Measurements from ENCODE around the gene IMPDH1.

The IMPDH1 gene

DNA sequence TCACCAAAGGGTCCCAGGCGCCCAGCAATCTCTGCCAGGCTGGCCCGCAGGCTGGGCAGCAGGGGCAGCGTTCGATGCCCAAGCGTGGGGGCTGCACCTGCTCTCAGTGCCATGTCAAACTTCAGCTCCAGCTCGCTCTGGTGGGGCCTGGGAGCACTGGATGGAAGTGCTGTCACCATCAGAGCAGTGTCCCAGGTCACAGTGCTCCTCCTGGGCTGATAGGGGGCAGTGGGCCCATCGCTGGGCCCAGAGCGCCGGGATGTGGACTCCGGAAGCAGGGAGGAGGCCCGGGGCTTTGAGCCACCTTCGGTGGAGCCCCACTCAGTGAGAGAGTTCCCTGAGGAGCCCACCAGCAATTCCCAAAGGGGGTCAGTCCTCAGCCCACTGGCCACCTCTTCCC, 50.4 kb downstream of the IMPDH1 start:
- no peaks in the 10 kb centered on the region for H3F3A ChIP-seq (ENCODE audit: low read depth)
- H2AFZ ChIP-seq (ENCODE audit: low read length) = no peak overlapping the region
- H3K36me3 ChIP-seq (ENCODE audit: insufficient read depth, low read length) = no peaks in the 10 kb centered on the region
- no peaks in the 10 kb centered on the region for H3K9me3 ChIP-seq (ENCODE audit: insufficient read depth, low read depth, low read length)
- peaks cover 11% of the 10 kb centered on the region for H3K4me1 ChIP-seq (ENCODE audit: insufficient read depth, low read length, poor library complexity, severe bottlenecking)
- H4K20me1 ChIP-seq (ENCODE audit: insufficient read depth, low read length, poor library complexity, severe bottlenecking) = no peaks in the 10 kb centered on the region
- no peak overlapping the region for H3K9ac ChIP-seq (ENCODE audit: low read depth, low read length, poor library complexity, severe bottlenecking)
- H3K9me2 ChIP-seq (replicated peaks; ENCODE audit: low read depth, low read length) = no peaks in the 10 kb centered on the region
- no peak overlapping the region for H3K4me2 ChIP-seq (ENCODE audit: low read depth, low read length, poor library complexity, severe bottlenecking)
- peaks cover 9% of the 10 kb centered on the region for H3K27me3 ChIP-seq (ENCODE audit: insufficient read depth, low read length, poor library complexity, severe bottlenecking)
- H3K4me3 ChIP-seq (ENCODE audit: low read length, poor library complexity, severe bottlenecking) = no peak overlapping the region
- no peaks in the 10 kb centered on the region for H3K79me2 ChIP-seq (ENCODE audit: insufficient read depth, low read length)
- TF ChIP-seq CTCF (conservative IDR thresholded peaks at IDR 0.05; ENCODE audit: low read length) (no peak), EZH2phosphoT487 (IDR thresholded peaks at IDR 0.05; ENCODE audit: borderline replicate concordance) (no peak)

DNA sequence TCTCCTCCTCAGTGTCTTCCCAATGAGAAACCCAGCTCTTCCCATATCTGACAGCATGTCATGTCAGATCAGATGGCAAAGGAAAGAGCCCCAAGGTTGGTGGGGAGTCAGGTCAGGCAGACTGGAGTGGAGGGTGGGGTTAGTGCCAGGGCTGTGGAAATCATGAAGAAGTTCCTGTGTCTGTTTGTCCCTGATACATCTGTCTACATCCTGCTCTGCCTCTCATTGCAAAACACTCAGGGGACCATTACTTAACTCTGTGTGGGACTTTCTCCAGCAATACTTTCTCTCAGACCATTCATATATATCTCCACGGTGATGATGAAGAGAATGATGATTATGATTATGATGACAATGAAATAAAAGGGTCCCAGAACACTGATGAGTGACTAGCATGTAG, 51.5 kb downstream of the IMPDH1 start:
- Histone ChIP-seq H3K79me2 (ENCODE audit: insufficient read depth, low read length) (no peaks in the 10 kb centered on the region), H3K4me1 (ENCODE audit: insufficient read depth, low read length, poor library complexity, severe bottlenecking) (peaks cover 11% of the 10 kb centered on the region), H3K9ac (ENCODE audit: low read depth, low read length, poor library complexity, severe bottlenecking) (no peak overlapping the region), H3K4me3 (ENCODE audit: low read length, poor library complexity, severe bottlenecking) (no peak overlapping the region), H3F3A (ENCODE audit: low read depth) (no peaks in the 10 kb centered on the region), H3K9me2 (replicated peaks; ENCODE audit: low read depth, low read length) (no peaks in the 10 kb centered on the region), H4K20me1 (ENCODE audit: insufficient read depth, low read length, poor library complexity, severe bottlenecking) (no peaks in the 10 kb centered on the region), H3K36me3 (ENCODE audit: insufficient read depth, low read length) (no peaks in the 10 kb centered on the region), H3K9me3 (ENCODE audit: insufficient read depth, low read depth, low read length) (no peaks in the 10 kb centered on the region), H2AFZ (ENCODE audit: low read length) (no peak overlapping the region), H3K4me2 (ENCODE audit: low read depth, low read length, poor library complexity, severe bottlenecking) (no peak overlapping the region), H3K27me3 (ENCODE audit: insufficient read depth, low read length, poor library complexity, severe bottlenecking) (peaks cover 3% of the 10 kb centered on the region)
- TF ChIP-seq CTCF (conservative IDR thresholded peaks at IDR 0.05; ENCODE audit: low read length) = no peak
- TF ChIP-seq EZH2phosphoT487 (IDR thresholded peaks at IDR 0.05; ENCODE audit: borderline replicate concordance) = no peak

DNA sequence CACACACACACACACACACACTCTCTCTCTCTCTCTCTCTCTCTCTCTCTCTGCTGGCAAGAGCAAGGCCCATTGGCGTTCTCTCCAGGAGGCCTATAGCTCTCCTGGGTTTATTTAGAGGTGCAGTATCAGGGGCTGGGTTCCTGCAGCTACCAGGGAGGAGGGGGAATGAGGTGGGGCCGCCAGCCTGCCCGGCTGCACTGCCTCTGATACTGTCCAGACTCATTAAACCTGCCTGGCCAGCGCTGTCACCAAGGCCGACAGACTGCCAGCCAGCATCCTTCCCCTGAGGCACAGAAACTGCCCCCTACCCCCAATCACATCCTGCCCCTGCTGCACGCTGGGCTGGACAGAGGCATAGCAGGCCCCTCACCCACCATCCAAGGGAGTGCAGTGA, 52.6 kb downstream of the IMPDH1 start:
- Histone ChIP-seq H4K20me1 (ENCODE audit: insufficient read depth, low read length, poor library complexity, severe bottlenecking) (no peaks in the 10 kb centered on the region), H3K27me3 (ENCODE audit: insufficient read depth, low read length, poor library complexity, severe bottlenecking) (no peaks in the 10 kb centered on the region), H3K9me2 (replicated peaks; ENCODE audit: low read depth, low read length) (no peaks in the 10 kb centered on the region), H3K9me3 (ENCODE audit: insufficient read depth, low read depth, low read length) (no peaks in the 10 kb centered on the region), H3K4me1 (ENCODE audit: insufficient read depth, low read length, poor library complexity, severe bottlenecking) (peaks cover 8% of the 10 kb centered on the region), H3K4me3 (ENCODE audit: low read length, poor library complexity, severe bottlenecking) (no peak overlapping the region), H3K79me2 (ENCODE audit: insufficient read depth, low read length) (no peaks in the 10 kb centered on the region), H2AFZ (ENCODE audit: low read length) (no peak overlapping the region), H3K4me2 (ENCODE audit: low read depth, low read length, poor library complexity, severe bottlenecking) (no peak overlapping the region), H3K9ac (ENCODE audit: low read depth, low read length, poor library complexity, severe bottlenecking) (no peak overlapping the region), H3F3A (ENCODE audit: low read depth) (no peaks in the 10 kb centered on the region), H3K36me3 (ENCODE audit: insufficient read depth, low read length) (no peaks in the 10 kb centered on the region)
- no peak for TF ChIP-seq CTCF (conservative IDR thresholded peaks at IDR 0.05; ENCODE audit: low read length)
- no peak for TF ChIP-seq EZH2phosphoT487 (IDR thresholded peaks at IDR 0.05; ENCODE audit: borderline replicate concordance)

Measured in Loucy (cell line).